NCI-H1694 (cell line): ENCODE results near the gene GTF2H4.
"Not testable (repeated sequence)": the region's sequence is repeated elsewhere in the genome, so short reads cannot be mapped to it uniquely, and the experiment has no call there.

Experiments used
- DNase-seq: peaks from one replicate; lab custom pipeline; 2025; lab: John Stamatoyannopoulos, UW

The GTF2H4 gene

GRCh38 chr6:30907758-30908591 is at the start of gene GTF2H4:
TSS of gene GTF2H4 (plus strand) at chr6:30908207.
- DNase-seq: peak; percentile 98

GRCh38 chr6:30859726-30860125 is 48.3 kb upstream of the GTF2H4 start:
- not testable (repeated sequence) for DNase-seq

- DNase-seq: no peak
Measured at GRCh38 chr6:30861257-30862048, 46.6 kb upstream of the GTF2H4 start.

DNA sequence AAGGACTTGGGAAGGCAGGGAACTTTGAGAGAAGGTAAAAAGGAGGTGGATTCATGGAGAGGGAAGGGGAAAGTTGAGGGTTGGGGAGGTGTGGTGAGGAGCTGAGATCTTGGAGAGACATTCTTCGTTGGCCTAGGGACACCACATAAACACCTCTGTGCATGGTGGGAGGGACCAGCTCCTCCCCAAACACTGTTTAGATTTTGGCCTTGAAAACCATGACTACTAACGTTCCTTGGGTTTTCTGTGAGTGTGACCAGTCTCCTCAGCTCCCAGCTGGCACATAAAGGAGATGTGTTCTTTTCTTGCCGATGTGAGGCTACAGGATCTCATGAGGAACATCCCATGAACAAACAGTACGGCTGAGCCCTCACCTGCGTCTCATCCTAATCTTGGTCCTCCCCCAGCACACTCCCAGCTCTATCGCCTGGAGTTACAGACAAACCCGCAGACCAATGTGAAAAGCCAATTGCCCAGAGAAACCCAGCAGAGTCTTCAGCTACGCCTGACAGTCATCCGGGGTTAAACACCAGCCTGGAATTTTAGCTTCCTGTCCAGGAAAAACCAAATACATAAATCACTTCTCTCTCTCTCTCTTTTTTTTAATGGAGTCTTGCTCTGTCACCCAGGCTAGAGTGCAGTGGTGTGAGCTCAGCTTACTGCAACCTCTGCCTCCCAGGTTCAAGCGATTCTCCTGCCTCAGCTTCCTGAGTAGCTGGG is 45.7 kb upstream of the GTF2H4 start:
- DNase-seq: no peak

DNA sequence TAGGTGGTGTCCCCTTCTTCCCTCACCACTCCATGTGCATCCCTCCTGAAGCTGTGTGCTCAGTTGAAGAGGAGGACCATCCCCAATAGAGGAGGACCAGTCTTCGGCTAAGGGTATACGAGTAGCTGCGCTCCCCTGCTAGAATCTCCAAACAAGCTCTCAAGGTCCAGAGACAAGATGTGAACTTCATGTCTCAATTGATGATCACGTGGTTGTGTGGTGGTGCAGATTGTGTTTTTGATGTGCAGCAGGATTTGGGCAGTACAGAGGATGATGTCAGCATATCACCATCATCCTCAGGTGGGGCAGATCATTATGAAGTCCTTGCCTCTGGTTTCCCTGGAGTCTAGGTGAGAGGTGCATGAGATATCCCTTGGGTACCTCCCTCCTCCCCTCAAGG is 43.7 kb upstream of the GTF2H4 start:
- no peak for DNase-seq

DNA sequence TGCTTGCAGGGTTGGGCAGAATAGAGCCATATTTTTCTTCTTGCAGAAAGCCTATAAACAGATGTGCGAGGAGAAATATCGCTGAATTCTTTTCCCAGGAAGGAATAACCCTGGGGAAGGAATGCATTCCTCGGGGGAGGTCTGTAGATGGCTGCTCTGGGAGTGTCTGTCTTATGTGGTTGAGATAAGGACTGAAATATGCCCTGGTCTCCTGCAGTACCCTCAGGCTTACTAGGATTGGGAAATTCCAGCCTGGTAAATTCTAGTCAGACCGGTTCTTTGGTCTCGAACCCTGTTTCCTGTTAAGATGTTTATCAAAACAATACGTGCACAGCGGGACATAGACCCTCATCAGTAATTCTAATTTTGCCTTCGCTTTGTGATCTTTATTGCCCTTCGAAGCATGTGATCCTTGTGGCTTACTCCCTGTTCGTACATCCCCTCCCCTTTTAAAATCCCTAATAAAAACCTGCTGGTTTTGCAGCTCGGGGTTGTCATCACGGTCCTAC is 38.7 kb upstream of the GTF2H4 start:
- not testable (repeated sequence) for DNase-seq

DNA sequence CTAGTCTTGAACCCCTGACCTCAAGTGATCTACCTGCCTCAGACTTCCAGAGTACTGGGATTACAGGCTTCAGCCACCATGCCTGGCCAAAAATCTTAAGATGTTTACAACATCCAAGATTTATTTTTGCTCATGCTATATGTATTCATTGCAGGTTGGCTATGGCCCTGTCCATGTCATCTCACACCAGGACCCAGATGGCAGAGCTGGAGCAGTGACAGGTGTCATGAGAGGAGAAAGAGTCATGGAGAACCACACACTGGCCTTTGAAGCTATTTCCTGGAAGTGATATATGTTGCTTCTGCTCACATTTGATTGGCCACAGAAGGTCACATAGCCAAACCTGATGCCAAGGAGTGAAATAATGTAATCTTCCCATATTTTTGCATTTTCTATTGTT is 37.5 kb upstream of the GTF2H4 start:
- no peak for DNase-seq

GRCh38 chr6:30871592-30872183 is 36.3 kb upstream of the GTF2H4 start:
- DNase-seq: no peak

DNA sequence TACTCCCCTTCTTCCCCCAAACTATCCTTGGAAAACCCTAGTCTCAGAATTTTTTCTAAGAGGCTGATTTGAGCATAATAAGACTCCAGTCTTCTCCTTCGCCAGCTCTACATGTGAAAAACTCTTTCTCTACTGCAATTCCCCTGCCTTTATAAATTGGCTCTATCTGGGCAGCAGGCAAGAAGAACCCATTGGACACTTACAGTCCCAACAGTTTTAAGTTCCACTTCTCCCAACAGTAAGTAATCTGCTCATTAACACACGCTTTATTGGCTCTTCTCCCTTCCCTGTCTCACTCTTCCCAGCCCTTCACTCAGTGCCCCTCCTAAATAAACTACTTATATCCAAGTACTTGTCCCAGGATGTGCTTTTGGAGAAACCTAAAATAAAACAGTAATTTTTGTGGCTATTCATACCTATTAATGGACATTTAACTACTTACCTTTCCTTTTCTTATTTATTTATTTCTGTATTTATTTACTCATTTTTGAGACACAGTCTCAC is 34.8 kb upstream of the GTF2H4 start:
- DNase-seq: no peak

DNA sequence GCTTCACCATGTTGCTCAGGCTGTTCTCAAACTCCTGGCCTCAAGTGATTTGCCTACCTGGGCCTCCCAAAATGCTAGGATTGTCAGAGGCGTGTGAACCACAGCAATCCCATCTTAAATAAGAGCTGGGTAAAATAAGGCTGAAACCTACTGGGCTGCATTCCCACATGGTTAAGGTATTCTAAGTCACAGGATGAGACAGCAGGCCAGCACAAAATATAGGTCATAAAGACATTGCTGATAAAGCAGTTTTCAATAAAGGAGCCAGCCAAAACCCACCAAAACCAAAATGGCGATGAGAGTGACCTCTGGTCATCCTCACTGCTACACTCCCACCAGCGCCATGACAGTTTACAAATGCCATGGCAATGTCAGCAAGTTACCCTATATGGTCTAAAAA is 34.2 kb upstream of the GTF2H4 start:
- not testable (repeated sequence) for DNase-seq

GRCh38 chr6:30875244-30876038 is 32.6 kb upstream of the GTF2H4 start:
- DNase-seq: no peak

GRCh38 chr6:30876039-30876730 is 31.8 kb upstream of the GTF2H4 start:
- no peak for DNase-seq

DNA sequence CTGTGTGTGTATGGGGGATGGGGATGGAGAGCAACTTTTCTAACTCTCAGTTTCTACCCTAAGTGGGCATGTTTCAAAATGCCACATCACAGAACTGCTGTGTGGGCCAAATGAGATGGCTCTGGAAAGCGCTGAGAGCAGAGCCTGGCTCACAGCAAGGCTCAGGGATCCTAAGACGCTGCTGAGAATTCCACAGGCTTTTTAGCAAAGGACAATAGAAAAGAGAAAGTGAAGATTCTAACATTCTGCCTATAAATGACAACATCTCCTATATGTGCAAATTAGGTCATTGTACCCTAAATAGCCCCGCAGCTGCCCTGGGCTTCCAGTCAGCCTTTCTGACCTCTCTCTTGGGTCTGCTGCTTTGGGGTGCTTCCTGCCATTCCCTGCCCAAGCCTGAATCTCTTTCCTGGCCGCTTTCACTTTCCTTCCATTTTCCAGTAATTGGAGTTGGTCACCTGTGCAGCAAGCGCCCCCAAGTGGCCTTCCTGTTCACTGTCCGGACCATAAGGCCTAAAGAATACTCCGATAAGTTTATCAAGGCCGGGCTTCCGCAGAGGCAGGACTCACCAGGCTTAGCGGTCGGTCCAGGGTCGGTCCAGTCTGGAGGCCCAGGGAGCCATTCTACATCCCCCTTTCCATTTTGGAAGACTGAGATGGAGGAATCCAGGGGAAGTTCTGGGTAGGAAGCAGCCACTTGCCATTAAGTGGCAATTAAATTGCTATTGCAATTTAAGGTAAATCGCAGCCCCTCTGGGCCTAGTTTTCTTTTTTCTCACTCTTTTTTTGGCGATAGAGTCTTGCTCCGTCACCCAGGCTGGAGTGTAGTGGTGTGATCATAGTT is 30.4 kb upstream of the GTF2H4 start:
- peak; percentile 69 for DNase-seq

GRCh38 chr6:30879684-30880427 is 28.2 kb upstream of the GTF2H4 start:
- DNase-seq: no peak

DNA sequence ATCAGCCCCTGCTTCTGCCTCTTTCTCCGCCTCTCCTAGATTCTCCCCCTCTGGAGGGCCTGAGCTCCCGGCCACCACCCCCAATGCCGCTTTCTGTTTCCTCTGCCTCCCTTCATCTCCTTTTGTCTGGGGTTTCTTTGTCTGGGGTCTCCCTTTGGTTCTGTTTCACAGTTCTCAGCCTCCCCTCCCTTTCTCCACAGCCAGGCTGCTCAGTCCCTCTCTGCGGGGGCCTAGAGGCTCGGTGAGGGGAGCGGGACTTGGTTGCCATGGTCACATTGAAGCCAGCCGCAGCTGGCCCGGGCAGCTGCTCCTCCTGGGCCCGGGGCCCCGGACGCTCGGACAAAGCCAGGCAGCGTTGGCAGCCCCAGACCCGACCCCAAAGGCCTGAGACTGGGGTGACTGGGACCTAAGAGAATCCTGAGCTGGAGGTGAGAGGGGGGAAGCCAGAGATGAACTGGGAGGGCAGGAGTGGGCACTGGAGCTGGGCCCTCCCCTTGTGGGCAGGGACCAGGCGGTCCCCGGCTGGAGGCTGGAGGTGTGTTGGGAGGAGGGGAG is 27.2 kb upstream of the GTF2H4 start:
- no peak for DNase-seq

- no peak for DNase-seq
Measured at GRCh38 chr6:30881392-30882203, 26.4 kb upstream of the GTF2H4 start.

- DNase-seq: no peak
Measured at GRCh38 chr6:30882204-30882758, 25.7 kb upstream of the GTF2H4 start.
